Endothelial cell of umbilical vein (primary cell): ENCODE results near the gene PRB3. TPM values are rescaled to one million over a fixed set of nuclear protein-coding genes. Genes with fewer than 3 reads are reported as not detected.

Experiments
- BruUV-seq: library from RNA; stranded (reverse); fragments of 400-500 nt; replicated peaks from 2 replicates; lab custom pipeline; 2021; lab: Mats Ljungman, UMichigan
- CTCF ChIA-PET: fragments of 300-600, 350-600 bp; sonication (Branson Sonifier 250); formaldehyde crosslinking; loops from one replicate; lab custom pipeline; 2021; ENCODE audit warnings: antibody characterized with exemption, inconsistent platforms; lab: Charles Lee
- POLR2A ChIA-PET: fragments of 300-600, 350-600 bp; sonication (Branson Sonifier 250); formaldehyde crosslinking; loops from one replicate; lab custom pipeline; 2021; ENCODE audit warnings: antibody characterized with exemption, inconsistent platforms; lab: Charles Lee
- DNase-seq: peaks from one replicate; pipeline ENCODE4 v3.0.0-alpha.2; 2011; ENCODE audit warnings: low read depth, low spot score
- FAIRE-seq: peaks from 2 replicates; lab custom pipeline; 2011; peaks lifted over from hg19 to GRCh38; lab: Jason Lieb, UNC
- H2AFZ ChIP-seq: 2 replicates; pipeline ENCODE4 v1.6.0; 2012; ENCODE audit warnings: low read depth, low read length, control low read depth, inconsistent platforms
- H3K27ac ChIP-seq: 2 replicates; pipeline ENCODE4 v1.5.1; 2011; ENCODE audit warnings: low read depth, mild to moderate bottlenecking, control low read depth, low read length, moderate library complexity; ENCODE audit not compliant: insufficient read depth
- H3K27me3 ChIP-seq, 2 experiments: 2 replicates each; pipeline versions ENCODE4 v1.6.0 to v1.6.1; 2011; ENCODE audit warnings: low read length in 2 of 2, mixed read lengths in 1 of 2; ENCODE audit not compliant: control insufficient read depth in 2 of 2, insufficient read depth in 2 of 2
- H3K36me3 ChIP-seq, 2 experiments: 2 replicates in 1 of 2; 3 replicates in 1 of 2; pipeline ENCODE4 v1.5.1; 2011; ENCODE audit warnings: low read length in 2 of 2, mild to moderate bottlenecking in 1 of 2, moderate library complexity in 1 of 2; ENCODE audit not compliant: control insufficient read depth in 2 of 2, insufficient read depth in 2 of 2; ENCODE audit errors: extremely low read depth in 1 of 2
- H3K4me1 ChIP-seq: 3 replicates; pipeline ENCODE4 v1.5.1; 2011; ENCODE audit warnings: mild to moderate bottlenecking, low read length; ENCODE audit not compliant: control insufficient read depth, insufficient read depth; ENCODE audit errors: extremely low read depth
- H3K4me2 ChIP-seq: 2 replicates; pipeline ENCODE4 v1.6.1; 2011; ENCODE audit warnings: low read length, control low read depth, mixed read lengths; ENCODE audit not compliant: insufficient read depth
- H3K4me3 ChIP-seq, 3 experiments: fragments of 200-600 bp in 1 of 3; sonication (generic), shearing (Covaris generic) in 1 of 3; replicated peaks in 1 of 3; 2 replicates each; pipeline ENCODE4 v1.5.1; 2011 to 2016; ENCODE audit warnings: control low read depth in 3 of 3, low read length in 3 of 3, mild to moderate bottlenecking in 2 of 3, inconsistent platforms in 1 of 3, low read depth in 1 of 3, moderate library complexity in 1 of 3; ENCODE audit not compliant: insufficient read depth in 1 of 3
- H3K79me2 ChIP-seq: 2 replicates; pipeline ENCODE4 v1.6.0; 2012; ENCODE audit warnings: low read length, inconsistent platforms; ENCODE audit not compliant: control insufficient read depth, insufficient read depth
- H3K9ac ChIP-seq: replicated peaks from 2 replicates; pipeline ENCODE3; 2011; ENCODE audit warnings: low read length, control low read depth; ENCODE audit not compliant: insufficient read depth; ENCODE audit errors: extremely low read depth
- H3K9me1 ChIP-seq: replicated peaks from 3 replicates; pipeline ENCODE4 v1.6.0; 2011; ENCODE audit warnings: mild to moderate bottlenecking, low read length; ENCODE audit not compliant: control insufficient read depth, insufficient read depth; ENCODE audit errors: extremely low read depth
- H3K9me3 ChIP-seq: replicated peaks from 2 replicates; pipeline ENCODE4 v1.5.1; 2012; ENCODE audit warnings: low read length, inconsistent platforms; ENCODE audit not compliant: control insufficient read depth, insufficient read depth
- H4K20me1 ChIP-seq: replicated peaks from 2 replicates; pipeline ENCODE3; 2011; ENCODE audit warnings: mild to moderate bottlenecking, low read length; ENCODE audit not compliant: control insufficient read depth, insufficient read depth; ENCODE audit errors: extremely low read depth
- EZH2 ChIP-seq: IDR thresholded peaks from 2 replicates; pipeline ENCODE4 v1.6.1; 2012; ENCODE audit warnings: borderline replicate concordance, low read depth, mild to moderate bottlenecking, moderate library complexity, low read length, inconsistent platforms; ENCODE audit not compliant: severe bottlenecking
- FOS ChIP-seq: IDR thresholded peaks from 2 replicates; pipeline ENCODE4 v1.6.1; 2011; ENCODE audit warnings: mild to moderate bottlenecking, low read length, moderate library complexity, borderline replicate concordance; ENCODE audit not compliant: insufficient read depth
- GATA2 ChIP-seq: IDR thresholded peaks from 2 replicates; pipeline ENCODE4 v1.7.0; 2011; ENCODE audit warnings: low read depth, mild to moderate bottlenecking, moderate library complexity, mixed read lengths, low read length; ENCODE audit not compliant: insufficient read length, insufficient read depth
- JUN ChIP-seq: IDR thresholded peaks from 2 replicates; pipeline ENCODE4 v1.6.1; 2011; ENCODE audit warnings: borderline replicate concordance, low read depth; ENCODE audit not compliant: insufficient read length, insufficient read depth
- MYC ChIP-seq: IDR thresholded peaks from one replicate; pipeline ENCODE4 v1.6.1; 2011; ENCODE audit warnings: mild to moderate bottlenecking, low read depth, low read length
- POLR2A ChIP-seq: IDR thresholded peaks from 2 replicates; pipeline ENCODE4 v1.6.1; 2012; ENCODE audit warnings: low read depth, mild to moderate bottlenecking, control low read depth, low read length
- POLR2AphosphoS5 ChIP-seq: IDR thresholded peaks from 2 replicates; pipeline ENCODE4 v1.6.1; 2012; ENCODE audit warnings: low read depth, mild to moderate bottlenecking, control low read depth, low read length, moderate library complexity; ENCODE audit not compliant: insufficient read depth
- dilution Hi-C: fragments of 300-500 bp; cut with MboI; formaldehyde crosslinking; loops from one replicate; pipeline ENCODE4 v1.15.0; 2019; ENCODE audit warnings: low sequenced_read_pairs; ENCODE audit not compliant: extremely low pct_ligation_motif_present
- intact Hi-C: fragments of 100-400 bp; cut with micrococcal nuclease; formaldehyde crosslinking; loops from one replicate; pipeline ENCODE4 v1.10.0; 2022
- polyA plus RNA-seq, 4 experiments: library from polyadenylated mRNA; depleted of rRNA in 3 of 4; stranded (reverse) in 3 of 4; unstranded in 1 of 4; fragments of >200 nt; gene quantifications; 2 replicates each; pipeline versions ENCODE4 v1.2.1 to v1.2.3, GENCODE V29; 2011 to 2012; ENCODE audit warnings: missing spikeins in 1 of 4
- total RNA-seq: library from RNA; stranded (reverse); gene quantifications from 2 replicates; pipeline ENCODE4 v1.2.3, GENCODE V29; 2021
- TF ChIP-seq, protein P1 (sequence below), 2 donors: IDR thresholded peaks; 1 replicate in 1 of 2; 2 replicates in 1 of 2; pipeline ENCODE4 v1.5.1; 2011; ENCODE audit warnings: low read length in 2 of 2, mild to moderate bottlenecking in 2 of 2, moderate library complexity in 2 of 2, control low read depth in 1 of 2, inconsistent platforms in 1 of 2, low read depth in 1 of 2; ENCODE audit not compliant: insufficient read depth in 1 of 2; ENCODE audit errors: extremely low read depth in 1 of 2
- TF ChIP-seq, protein P2 (sequence below): IDR thresholded peaks from 2 replicates; pipeline ENCODE4 v1.6.1; 2011; ENCODE audit not compliant: insufficient read depth, insufficient read length

The PRB3 gene
- total and polyA plus RNA-seq, 2 donors (not counting 3 experiments of a cell fraction or from before 2014, with no cell fraction given), result not detected

DNA sequence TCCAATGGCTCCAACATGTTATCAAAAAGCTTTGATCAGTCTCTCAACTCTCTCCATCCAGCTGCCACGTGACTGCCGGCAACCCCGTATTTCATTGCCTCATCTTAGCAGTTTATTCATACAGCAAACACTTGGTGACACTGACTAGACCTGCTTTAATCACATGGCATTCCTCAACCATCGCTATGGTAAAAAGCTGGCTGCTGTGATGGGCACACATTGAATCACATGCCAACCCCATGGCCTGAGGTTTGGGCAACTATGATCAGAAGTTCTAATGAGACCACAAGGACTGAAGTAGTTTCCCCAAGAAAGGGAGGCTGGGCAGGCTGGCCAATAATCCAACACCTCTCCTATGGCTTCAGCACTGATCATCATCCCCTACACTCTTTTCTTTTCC lies 42.1 kb downstream of the PRB3 start:
- Histone ChIP-seq H3K4me2 (no peak overlapping the region), H3K9ac (no peak overlapping the region), H3K27ac (no peak overlapping the region), H3K9me3 (no peaks in the 10 kb centered on the region), H3K4me1 (no peaks in the 10 kb centered on the region), H3K79me2 (no peaks in the 10 kb centered on the region), H3K4me3 (no peak overlapping the region), H3K36me3 (no peaks in the 10 kb centered on the region), H3K27me3 (peaks cover 5 to 13% of the 10 kb centered on the region in 2 experiments), H2AFZ (no peak overlapping the region), H4K20me1 (no peaks in the 10 kb centered on the region), H3K9me1 (no peaks in the 10 kb centered on the region)
- POLR2A ChIA-PET, result no interaction called here
- CTCF ChIA-PET, result interaction anchor here (0.9 to 8.1 kb wide), 5 partner anchors 28 to 455 kb away, joined by 3 to 177 read pairs (median 4); no protein-coding TSS in a partner anchor
- intact Hi-C loops (loop anchor here (5.0 kb wide), 1 partner anchor 805 kb away; no protein-coding TSS in a partner anchor), dilution Hi-C loops (loop anchor here (25.0 kb wide), 1 partner anchor 260 kb away; no protein-coding TSS in a partner anchor)
- DNase-seq (no peak), FAIRE-seq (no peak)
- BruUV-seq, result no TSS peak
- TF ChIP-seq GATA2 (no peak), JUN (no peak), EZH2 (no peak), FOS (no peak), MYC (no peak), POLR2A (no peak), POLR2AphosphoS5 (no peak)
- TF ChIP-seq, protein P1, sequence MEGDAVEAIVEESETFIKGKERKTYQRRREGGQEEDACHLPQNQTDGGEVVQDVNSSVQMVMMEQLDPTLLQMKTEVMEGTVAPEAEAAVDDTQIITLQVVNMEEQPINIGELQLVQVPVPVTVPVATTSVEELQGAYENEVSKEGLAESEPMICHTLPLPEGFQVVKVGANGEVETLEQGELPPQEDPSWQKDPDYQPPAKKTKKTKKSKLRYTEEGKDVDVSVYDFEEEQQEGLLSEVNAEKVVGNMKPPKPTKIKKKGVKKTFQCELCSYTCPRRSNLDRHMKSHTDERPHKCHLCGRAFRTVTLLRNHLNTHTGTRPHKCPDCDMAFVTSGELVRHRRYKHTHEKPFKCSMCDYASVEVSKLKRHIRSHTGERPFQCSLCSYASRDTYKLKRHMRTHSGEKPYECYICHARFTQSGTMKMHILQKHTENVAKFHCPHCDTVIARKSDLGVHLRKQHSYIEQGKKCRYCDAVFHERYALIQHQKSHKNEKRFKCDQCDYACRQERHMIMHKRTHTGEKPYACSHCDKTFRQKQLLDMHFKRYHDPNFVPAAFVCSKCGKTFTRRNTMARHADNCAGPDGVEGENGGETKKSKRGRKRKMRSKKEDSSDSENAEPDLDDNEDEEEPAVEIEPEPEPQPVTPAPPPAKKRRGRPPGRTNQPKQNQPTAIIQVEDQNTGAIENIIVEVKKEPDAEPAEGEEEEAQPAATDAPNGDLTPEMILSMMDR (IDR thresholded peaks at IDR 0.05; ENCODE audit: extremely low read depth in 1 of 2, insufficient read depth in 1 of 2, low read depth in 1 of 2, low read length in 2 of 2), result no peak
- TF ChIP-seq, protein P2, sequence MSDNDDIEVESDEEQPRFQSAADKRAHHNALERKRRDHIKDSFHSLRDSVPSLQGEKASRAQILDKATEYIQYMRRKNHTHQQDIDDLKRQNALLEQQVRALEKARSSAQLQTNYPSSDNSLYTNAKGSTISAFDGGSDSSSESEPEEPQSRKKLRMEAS, result no peak

Other genes with a start within 250 kb of the PRB3 start
- 3.1 and 4.1 TPM in 2 replicates for gene TAS2R19, start 247.1 kb downstream of the PRB3 start, total RNA-seq
- gene TAS2R19, start 247.1 kb downstream of the PRB3 start, polyA plus RNA-seq, result 0.12 and 0.29 TPM in 2 replicates
- 3.2 and 4.3 TPM in 2 replicates for gene TAS2R31, start 238.3 kb downstream of the PRB3 start, total RNA-seq
- gene TAS2R31, start 238.3 kb downstream of the PRB3 start, polyA plus RNA-seq, result 0.12 TPM in 1 of 2 replicates, not detected in the other
- 1.4 and 2.4 TPM in 2 replicates for gene TAS2R46, start 207.4 kb downstream of the PRB3 start, total RNA-seq
- 0.14 TPM in 1 of 2 replicates, not detected in the other for gene TAS2R46, start 207.4 kb downstream of the PRB3 start, polyA plus RNA-seq
- gene TAS2R43, start 177.4 kb downstream of the PRB3 start, total RNA-seq, result 0.88 and 1.8 TPM in 2 replicates
- 0.07 TPM in 1 of 2 replicates, not detected in the other for gene TAS2R43, start 177.4 kb downstream of the PRB3 start, polyA plus RNA-seq
- gene TAS2R30, start 135.1 kb downstream of the PRB3 start, total RNA-seq, result 3.7 and 5.2 TPM in 2 replicates
- 0.26 and 0.33 TPM in 2 replicates for gene TAS2R30, start 135.1 kb downstream of the PRB3 start, polyA plus RNA-seq
- gene SMIM10L1, start 98.5 kb downstream of the PRB3 start, total RNA-seq, result 10.8 and 10.9 TPM in 2 replicates
- gene SMIM10L1, start 98.5 kb downstream of the PRB3 start, polyA plus RNA-seq, result 5.1 and 6.2 TPM in 2 replicates
- not detected in 2 replicates for gene TAS2R42, start 82.8 kb downstream of the PRB3 start, total RNA-seq
- gene TAS2R42, start 82.8 kb downstream of the PRB3 start, polyA plus RNA-seq, result not detected in 2 replicates
- gene PRB4, start 40.7 kb upstream of the PRB3 start, total RNA-seq, result not detected in 2 replicates
- gene PRB4, start 40.7 kb upstream of the PRB3 start, polyA plus RNA-seq, result not detected in 2 replicates
- not detected in 2 replicates for gene PRB2, start 125.9 kb upstream of the PRB3 start, total RNA-seq
- gene PRB2, start 125.9 kb upstream of the PRB3 start, polyA plus RNA-seq, result not detected in 2 replicates